ENCODE measurements around the gene ZNF445.
"Not testable (repeated sequence)": the region's sequence is repeated elsewhere in the genome, so short reads cannot be mapped to it uniquely, and the experiment has no call there.

ZNF445 gene

GRCh38 chr3:44434834-44435510 lies 42.5 kb downstream of the ZNF445 start:
- no peak for DNase-seq (ENCODE audit: low read depth)

GRCh38 chr3:44430466-44430865 lies 47.0 kb downstream of the ZNF445 start:
- no peak for DNase-seq (ENCODE audit: low read depth)

GRCh38 chr3:44429459-44429858 lies 48.0 kb downstream of the ZNF445 start:
- DNase-seq (ENCODE audit: low read depth), result no peak

- no peak for DNase-seq (ENCODE audit: low read depth)
These were observed 48.6 kb downstream of the ZNF445 start for GRCh38 chr3:44428910-44429309.

- DNase-seq (ENCODE audit: low read depth), result no peak
These were observed 49.8 kb downstream of the ZNF445 start for GRCh38 chr3:44427683-44428082.

GRCh38 chr3:44424758-44425157 lies 52.7 kb downstream of the ZNF445 start:
- DNase-seq (ENCODE audit: low read depth), result no peak

GRCh38 chr3:44421280-44421679 lies 56.2 kb downstream of the ZNF445 start:
- no peak for DNase-seq (ENCODE audit: low read depth)

GRCh38 chr3:44420676-44421075 lies 56.8 kb downstream of the ZNF445 start:
- DNase-seq (ENCODE audit: low read depth), result no peak

GRCh38 chr3:44419923-44420650 lies 57.4 kb downstream of the ZNF445 start:
- no peak for DNase-seq (ENCODE audit: low read depth)

GRCh38 chr3:44419116-44419922 lies 58.2 kb downstream of the ZNF445 start:
- no peak for DNase-seq (ENCODE audit: low read depth)

- no peak for DNase-seq (ENCODE audit: low read depth)
These were observed 58.9 kb downstream of the ZNF445 start for GRCh38 chr3:44418549-44418948.

- DNase-seq (ENCODE audit: low read depth), result not testable (repeated sequence)
These were observed 59.4 kb downstream of the ZNF445 start for GRCh38 chr3:44418118-44418517.

GRCh38 chr3:44416031-44417030 lies 61.1 kb downstream of the ZNF445 start:
- no peak for DNase-seq (ENCODE audit: low read depth)

GRCh38 chr3:44415421-44415820 lies 62.0 kb downstream of the ZNF445 start:
- no peak for DNase-seq (ENCODE audit: low read depth)

- DNase-seq (ENCODE audit: low read depth), result no peak
These were observed 62.9 kb downstream of the ZNF445 start for GRCh38 chr3:44414517-44415090.

- no peak for DNase-seq (ENCODE audit: low read depth)
These were observed 65.1 kb downstream of the ZNF445 start for GRCh38 chr3:44412365-44412764.

GRCh38 chr3:44411031-44411645 lies 66.3 kb downstream of the ZNF445 start:
- no peak for DNase-seq (ENCODE audit: low read depth)

- no peak for DNase-seq (ENCODE audit: low read depth)
These were observed 67.6 kb downstream of the ZNF445 start for GRCh38 chr3:44409640-44410410.

- no peak for DNase-seq (ENCODE audit: low read depth)
These were observed 74.9 kb downstream of the ZNF445 start for GRCh38 chr3:44402548-44402947.

GRCh38 chr3:44400771-44401170 lies 76.7 kb downstream of the ZNF445 start:
- DNase-seq (ENCODE audit: low read depth), result no peak
